HepG2 (cell line): ENCODE results near the gene TFDP1. TPM values are rescaled to one million over a fixed set of nuclear protein-coding genes. Genes with fewer than 3 reads are reported as not detected.

ENCODE experiments used
- DR1 ChIP-seq: sonication (generic); formaldehyde crosslinking; IDR thresholded peaks from 2 replicates; pipeline ENCODE4 v1.8.0; 2021; ENCODE audit warnings: mild to moderate bottlenecking, missing genetic modification reagents, inconsistent platforms
- ETV5 ChIP-seq: IDR thresholded peaks from 2 replicates; pipeline ENCODE4 v1.6.1; 2018; ENCODE audit warnings: missing biosample characterization, missing genetic modification reagents, inconsistent platforms, borderline replicate concordance
- FOXA1 ChIP-seq, 2 experiments: fragments of 450-650 bp in 1 of 2; sonication (generic) in 1 of 2; formaldehyde crosslinking in 1 of 2; IDR thresholded peaks; 2 replicates each; pipeline versions ENCODE4 v1.4.0 to v1.6.1; 2016 to 2020; ENCODE audit warnings: missing genetic modification reagents in 1 of 2
- KAT2B ChIP-seq: fragments of 150-350 bp; IDR thresholded peaks from 2 replicates; pipeline ENCODE4 v1.6.1; 2014; ENCODE audit warnings: low read depth, low read length, borderline replicate concordance
- PHF21A ChIP-seq: sonication (generic); formaldehyde crosslinking; IDR thresholded peaks from 2 replicates; pipeline ENCODE4 v1.5.0; 2020; ENCODE audit warnings: mild to moderate bottlenecking, missing genetic modification reagents
- RELA ChIP-seq: sonication (generic); formaldehyde crosslinking; IDR thresholded peaks from 2 replicates; pipeline ENCODE4 v1.4.0; 2020; ENCODE audit warnings: missing genetic modification reagents
- SIN3B ChIP-seq: fragments of 150-350 bp; IDR thresholded peaks from 2 replicates; pipeline ENCODE4 v1.6.1; 2014; ENCODE audit warnings: low read length
- SIX4 ChIP-seq: sonication (generic); formaldehyde crosslinking; IDR thresholded peaks from 2 replicates; pipeline ENCODE4 v1.4.0; 2020; ENCODE audit warnings: missing genetic modification reagents
- SPEN ChIP-seq: sonication (generic); formaldehyde crosslinking; IDR thresholded peaks from 2 replicates; pipeline ENCODE4 v1.5.1; 2020; ENCODE audit warnings: low read depth, mild to moderate bottlenecking, missing genetic modification reagents
- YY1 ChIP-seq: IDR thresholded peaks from 2 replicates; pipeline ENCODE4 v1.6.1; 2011; ENCODE audit warnings: low read length, low read depth, moderate library complexity, mild to moderate bottlenecking; ENCODE audit not compliant: insufficient read depth, insufficient replicate concordance
- ZBTB14 ChIP-seq: sonication (generic); formaldehyde crosslinking; IDR thresholded peaks from 2 replicates; pipeline ENCODE4 v1.4.0; 2020; ENCODE audit warnings: missing genetic modification reagents
- ZBTB8A ChIP-seq: sonication (generic); formaldehyde crosslinking; IDR thresholded peaks from 2 replicates; pipeline ENCODE4 v1.4.0; 2020; ENCODE audit warnings: mild to moderate bottlenecking, low read depth, missing genetic modification reagents, borderline replicate concordance
- ZC3H4 ChIP-seq: sonication (generic); formaldehyde crosslinking; IDR thresholded peaks from 2 replicates; pipeline ENCODE4 v1.4.0; 2020; ENCODE audit warnings: missing genetic modification reagents, borderline replicate concordance
- ZNF766 ChIP-seq: sonication (generic); formaldehyde crosslinking; IDR thresholded peaks from 2 replicates; pipeline ENCODE4 v1.5.0; 2020; ENCODE audit warnings: missing genetic modification reagents, borderline replicate concordance
- ZNF788 ChIP-seq: sonication (generic); formaldehyde crosslinking; IDR thresholded peaks from 2 replicates; pipeline ENCODE4 v1.5.0; 2020; ENCODE audit warnings: mild to moderate bottlenecking, missing genetic modification reagents, borderline replicate concordance
- ZSCAN12 ChIP-seq: sonication (generic); formaldehyde crosslinking; IDR thresholded peaks from 2 replicates; pipeline ENCODE4 v1.9.0; 2021; ENCODE audit warnings: mild to moderate bottlenecking, missing genetic modification reagents
- ZSCAN21 ChIP-seq: sonication (generic); formaldehyde crosslinking; IDR thresholded peaks from 2 replicates; pipeline ENCODE4 v1.8.0; 2022; ENCODE audit warnings: mild to moderate bottlenecking, missing genetic modification reagents, moderate library complexity, borderline replicate concordance
- ZSCAN30 ChIP-seq: sonication (generic); formaldehyde crosslinking; IDR thresholded peaks from 2 replicates; pipeline ENCODE4 v1.5.0; 2020; ENCODE audit warnings: mild to moderate bottlenecking, missing genetic modification reagents
- polyA plus RNA-seq, 8 experiments: library from polyadenylated mRNA; depleted of rRNA in 3 of 8; stranded (reverse) in 7 of 8; unstranded in 1 of 8; fragments of >200 nt; fragmentation: Illumina TruSeq in 4 of 8; extraction: Trizol in 4 of 8; gene quantifications; 2 replicates each; pipeline versions ENCODE4 v1.2.1 to v1.2.3, GENCODE V29; 2011 to 2016; ENCODE audit warnings: low read depth in 4 of 8, missing spikeins in 1 of 8, mixed read lengths in 1 of 8; ENCODE audit not compliant: insufficient read depth in 1 of 8
- total RNA-seq, 5 experiments: library from RNA; depleted of rRNA; stranded (reverse); fragments of >200 nt; fragmentation: Illumina TruSeq; extraction: Trizol; gene quantifications; 2 replicates each; pipeline ENCODE4 v1.2.3, GENCODE V29; 2016; ENCODE audit warnings: low read depth in 1 of 5
- TF ChIP-seq, protein P1 (sequence below): sonication (generic); formaldehyde crosslinking; IDR thresholded peaks from 2 replicates; pipeline ENCODE4 v1.8.0; 2022; ENCODE audit warnings: missing genetic modification reagents, mild to moderate bottlenecking, borderline replicate concordance
- TF ChIP-seq, protein P2 (sequence below): sonication (generic); formaldehyde crosslinking; IDR thresholded peaks from 2 replicates; pipeline ENCODE4 v1.4.0; 2020; ENCODE audit warnings: missing genetic modification reagents

The TFDP1 gene
- total and polyA plus RNA-seq, 2 of the 13 experiments (the other 11 are each of a cell fraction or from before 2014, with no cell fraction given) = 38.0 to 84.2 TPM

DNA sequence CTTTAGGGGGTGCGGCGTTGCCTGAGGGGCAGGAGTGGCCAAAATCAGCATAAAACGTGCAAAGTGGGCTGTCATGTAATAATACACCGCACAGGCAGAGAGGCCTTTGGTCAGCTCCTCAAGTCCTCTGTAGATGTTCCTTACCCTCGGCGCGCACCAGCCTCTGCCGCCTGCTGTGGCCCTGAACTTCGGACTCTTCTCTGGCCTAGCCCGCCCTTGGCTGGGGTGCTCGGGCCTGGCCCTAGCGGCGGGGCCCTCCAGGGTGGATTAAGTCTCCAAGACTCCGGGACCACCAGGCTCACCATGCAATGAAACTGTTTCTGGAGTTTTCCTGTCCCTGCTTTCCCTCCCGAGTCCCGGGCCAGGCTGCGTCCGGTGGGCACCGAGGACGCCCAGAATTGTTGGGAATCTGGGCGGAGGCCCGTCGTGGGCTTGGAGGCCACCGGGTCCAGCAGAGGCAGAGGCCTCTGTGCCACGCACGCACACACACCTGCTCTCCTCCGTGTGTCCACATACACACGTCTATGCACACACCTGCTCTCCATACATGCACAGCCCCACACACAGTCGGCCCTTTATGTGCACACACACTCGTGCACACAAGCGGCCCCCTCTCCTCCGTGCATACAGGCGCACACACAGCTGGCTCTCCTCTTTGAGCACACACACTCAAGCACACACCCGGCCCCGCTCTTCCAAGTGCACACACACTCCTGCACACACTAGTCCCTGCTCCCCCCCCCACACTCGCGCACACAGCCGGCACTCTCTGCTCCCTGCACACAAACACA lies 1.5 kb upstream of the TFDP1 start (continued):
- TF ChIP-seq SPEN (no peak), RELA (no peak), SIX4 (CRISPR knock-in tag) (peak; percentile 29; the same call in 1 of the 2 replicates), ETV5 (no peak), SIN3B (no peak), ZSCAN30 (CRISPR knock-in tag) (no peak), ZSCAN12 (CRISPR knock-in tag) (no peak), ZBTB14 (CRISPR knock-in tag) (peak; percentile 68), FOXA1 (IDR thresholded peaks at IDR 0.05) (no peak), FOXA1 (CRISPR knock-in tag; IDR thresholded peaks at IDR 0.05) (no peak), KAT2B (no peak), PHF21A (peak; percentile 63), DR1 (CRISPR knock-in tag) (no peak), YY1 (no peak), ZBTB8A (CRISPR knock-in tag) (no peak), ZC3H4 (CRISPR knock-in tag) (no peak), ZNF766 (0 out of 2 replicates have a peak, but pooled peaks have one; percentile 36), ZNF788 (0 out of 2 replicates have a peak, but pooled peaks have one; percentile 24), ZSCAN21 (CRISPR knock-in tag) (no peak)
- TF ChIP-seq, protein P1, sequence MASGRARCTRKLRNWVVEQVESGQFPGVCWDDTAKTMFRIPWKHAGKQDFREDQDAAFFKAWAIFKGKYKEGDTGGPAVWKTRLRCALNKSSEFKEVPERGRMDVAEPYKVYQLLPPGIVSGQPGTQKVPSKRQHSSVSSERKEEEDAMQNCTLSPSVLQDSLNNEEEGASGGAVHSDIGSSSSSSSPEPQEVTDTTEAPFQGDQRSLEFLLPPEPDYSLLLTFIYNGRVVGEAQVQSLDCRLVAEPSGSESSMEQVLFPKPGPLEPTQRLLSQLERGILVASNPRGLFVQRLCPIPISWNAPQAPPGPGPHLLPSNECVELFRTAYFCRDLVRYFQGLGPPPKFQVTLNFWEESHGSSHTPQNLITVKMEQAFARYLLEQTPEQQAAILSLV (CRISPR knock-in tag) = no peak
- TF ChIP-seq, protein P2, sequence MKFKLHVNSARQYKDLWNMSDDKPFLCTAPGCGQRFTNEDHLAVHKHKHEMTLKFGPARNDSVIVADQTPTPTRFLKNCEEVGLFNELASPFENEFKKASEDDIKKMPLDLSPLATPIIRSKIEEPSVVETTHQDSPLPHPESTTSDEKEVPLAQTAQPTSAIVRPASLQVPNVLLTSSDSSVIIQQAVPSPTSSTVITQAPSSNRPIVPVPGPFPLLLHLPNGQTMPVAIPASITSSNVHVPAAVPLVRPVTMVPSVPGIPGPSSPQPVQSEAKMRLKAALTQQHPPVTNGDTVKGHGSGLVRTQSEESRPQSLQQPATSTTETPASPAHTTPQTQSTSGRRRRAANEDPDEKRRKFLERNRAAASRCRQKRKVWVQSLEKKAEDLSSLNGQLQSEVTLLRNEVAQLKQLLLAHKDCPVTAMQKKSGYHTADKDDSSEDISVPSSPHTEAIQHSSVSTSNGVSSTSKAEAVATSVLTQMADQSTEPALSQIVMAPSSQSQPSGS (CRISPR knock-in tag) = no peak
